K562 (cell line): ENCODE measurements around the gene AGPAT3. TPM values are rescaled to one million over a fixed set of nuclear protein-coding genes. Genes with fewer than 3 reads are reported as not detected.

Experiments used
- ATAC-seq: fragments of 200-7000 bp; cut with Tn5 transposase; 3 replicates; pipeline ENCODE4 v1.9.1; 2020; ENCODE audit warnings: moderate library complexity
- BruUV-seq: library from RNA; stranded (reverse); fragments of 400-500 nt; replicated peaks from 2 replicates; lab custom pipeline; 2021; lab: Mats Ljungman, UMichigan
- CTCF ChIA-PET: fragments of 300-600 bp; formaldehyde crosslinking; extraction: SDS; loops from one replicate; lab custom pipeline; 2021; ENCODE audit warnings: low intra/inter-chr PET ratio; lab: Yijun Ruan, JAX
- POLR2A ChIA-PET: fragments of 300-600, 350-650 bp; sonication (Branson Sonifier 250); formaldehyde crosslinking; extraction: SDS; loops from one replicate; lab custom pipeline; 2021; ENCODE audit warnings: antibody characterized with exemption, inconsistent platforms; lab: Yijun Ruan, JAX
- DNase-seq, 4 experiments: peaks; one replicate each; pipeline versions ENCODE4 v3.0.0 to v3.0.0-alpha.2; 2011 to 2018; ENCODE audit warnings: low spot score in 3 of 4, mixed read lengths in 3 of 4; ENCODE audit errors: extremely low read depth in 1 of 4
- FAIRE-seq: peaks from 2 replicates; lab custom pipeline; 2011; peaks lifted over from hg19 to GRCh38; lab: Jason Lieb, UNC
- H2AFZ ChIP-seq: 2 replicates; pipeline ENCODE4 v1.6.0; 2011; ENCODE audit warnings: low read depth, low read length, control low read depth, inconsistent platforms
- H3K27ac ChIP-seq: fragments of 200-600 bp; 3 replicates; pipeline ENCODE4 v1.8.0; 2011; ENCODE audit warnings: low read depth, mild to moderate bottlenecking, control low read depth, inconsistent platforms, low read length, moderate library complexity, mixed read lengths; ENCODE audit errors: extremely low read depth
- H3K27me3 ChIP-seq, 2 experiments: fragments of 300-600 bp in 1 of 2; 2 replicates in 1 of 2; 3 replicates in 1 of 2; pipeline versions ENCODE4 v1.6.0 to v1.8.0; 2011; ENCODE audit warnings: inconsistent platforms in 2 of 2, low read length in 2 of 2, mild to moderate bottlenecking in 1 of 2, mixed read lengths in 1 of 2, moderate library complexity in 1 of 2; ENCODE audit not compliant: control insufficient read depth in 2 of 2, insufficient read depth in 2 of 2
- H3K36me3 ChIP-seq: fragments of 300-600 bp; 3 replicates; pipeline ENCODE4 v1.8.0; 2011; ENCODE audit warnings: mild to moderate bottlenecking, low read length, inconsistent platforms; ENCODE audit not compliant: control insufficient read depth, insufficient read depth
- H3K4me1 ChIP-seq, 2 experiments: fragments of 200-600 bp in 1 of 2; replicated peaks in 1 of 2; 2 replicates in 1 of 2; 3 replicates in 1 of 2; pipeline versions ENCODE4 v1.5.1 to v1.8.0; 2011; ENCODE audit warnings: inconsistent platforms in 2 of 2, low read length in 2 of 2, mild to moderate bottlenecking in 1 of 2, mixed read lengths in 1 of 2, moderate library complexity in 1 of 2; ENCODE audit not compliant: control insufficient read depth in 2 of 2, insufficient read depth in 2 of 2
- H3K4me2 ChIP-seq: 2 replicates; pipeline ENCODE4 v1.6.1; 2011; ENCODE audit warnings: low read length, control low read depth, inconsistent platforms, mixed read lengths; ENCODE audit not compliant: insufficient read depth
- H3K4me3 ChIP-seq: fragments of 200-600 bp; sonication (generic), shearing (Covaris generic); 2 replicates; pipeline ENCODE4 v1.5.1; 2016; ENCODE audit warnings: control low read depth, inconsistent platforms
- H3K79me2 ChIP-seq: fragments of 200-600 bp; 3 replicates; pipeline ENCODE4 v1.8.0; 2011; ENCODE audit warnings: low read length, inconsistent platforms; ENCODE audit not compliant: control insufficient read depth, insufficient read depth
- H3K9ac ChIP-seq, 2 experiments: 2 replicates each; pipeline versions ENCODE4 v1.6.0 to v1.6.1; 2011; ENCODE audit warnings: low read depth in 2 of 2, low read length in 2 of 2, control low read depth in 1 of 2, inconsistent platforms in 1 of 2, mild to moderate bottlenecking in 1 of 2, mixed read lengths in 1 of 2; ENCODE audit not compliant: insufficient read depth in 1 of 2
- H3K9me1 ChIP-seq: one replicate; pipeline ENCODE4 v1.6.0; 2011; ENCODE audit warnings: inconsistent platforms, mild to moderate bottlenecking, low read length, moderate library complexity; ENCODE audit not compliant: control insufficient read depth, insufficient read depth
- H3K9me3 ChIP-seq: replicated peaks from 2 replicates; pipeline ENCODE4 v1.5.1; 2011; ENCODE audit warnings: low read depth, low read length, inconsistent platforms; ENCODE audit not compliant: control insufficient read depth, insufficient read depth
- H4K20me1 ChIP-seq: replicated peaks from 2 replicates; pipeline ENCODE4 v1.6.1; 2011; ENCODE audit warnings: low read length, inconsistent platforms, mixed read lengths; ENCODE audit not compliant: control insufficient read depth, insufficient read depth
- FOXK1 ChIP-seq: sonication (generic); formaldehyde crosslinking; IDR thresholded peaks from 2 replicates; pipeline ENCODE4 v1.8.0; 2022; ENCODE audit warnings: missing genetic modification reagents, mild to moderate bottlenecking, borderline replicate concordance
- POLR2G ChIP-seq: fragments of 200-400 bp; formaldehyde crosslinking; IDR thresholded peaks from 2 replicates; pipeline ENCODE4 v1.6.1; 2017; ENCODE audit warnings: low read depth, mild to moderate bottlenecking, antibody characterized with exemption, low read length, moderate library complexity
- whole genome bisulfite sequencing: fragments of 100-300 bp; shearing (Covaris generic); methylation state at CpG from one replicate; pipeline ENCODE4 v1.1.6; 2016; ENCODE audit warnings: low coverage, mixed read lengths; ENCODE audit not compliant: insufficient coverage; ENCODE audit errors: missing lambda C conversion rate; 5-methylcytosine and 5-hydroxymethylcytosine counted together
- in situ Hi-C: fragments of 300-500 bp; cut with MboI; formaldehyde crosslinking; loops from 4 replicates; pipeline ENCODE4 v1.15.0; 2018; ENCODE audit warnings: inconsistent platforms, mixed read lengths
- intact Hi-C: fragments of 100-400 bp; cut with micrococcal nuclease; formaldehyde crosslinking; loops from 2 replicates; pipeline ENCODE4 v1.14.2; 2022
- polyA plus RNA-seq, 8 experiments: library from polyadenylated mRNA; depleted of rRNA in 4 of 8; stranded (reverse) in 5 of 8; unstranded in 3 of 8; fragments of >200 nt; fragmentation: Nextera tagmentation in 2 of 8; fragmentation: Illumina TruSeq in 1 of 8; extraction: Ambion mirVana in 2 of 8; extraction: Trizol in 1 of 8; gene quantifications; 2 replicates each; pipeline versions ENCODE4 v1.2.1 to v1.2.3, GENCODE V29; 2011 to 2014; ENCODE audit warnings: inconsistent platforms in 1 of 8, missing spikeins in 1 of 8
- total RNA-seq, 7 experiments: library from RNA; depleted of rRNA in 6 of 7; stranded (reverse); fragments of >200 nt in 6 of 7; fragmentation: Illumina TruSeq in 2 of 7; extraction: Trizol in 2 of 7; gene quantifications; 2 replicates each; pipeline versions ENCODE4 v1.2.1 to v1.2.3, GENCODE V29; 2011 to 2021; ENCODE audit warnings: low replicate concordance in 1 of 7

AGPAT3 gene
- total and polyA plus RNA-seq, 9 of the 15 experiments (the other 6 are each of a cell fraction or from before 2014, with no cell fraction given), result 1.5 to 88.4 (median 35.7) TPM

DNA sequence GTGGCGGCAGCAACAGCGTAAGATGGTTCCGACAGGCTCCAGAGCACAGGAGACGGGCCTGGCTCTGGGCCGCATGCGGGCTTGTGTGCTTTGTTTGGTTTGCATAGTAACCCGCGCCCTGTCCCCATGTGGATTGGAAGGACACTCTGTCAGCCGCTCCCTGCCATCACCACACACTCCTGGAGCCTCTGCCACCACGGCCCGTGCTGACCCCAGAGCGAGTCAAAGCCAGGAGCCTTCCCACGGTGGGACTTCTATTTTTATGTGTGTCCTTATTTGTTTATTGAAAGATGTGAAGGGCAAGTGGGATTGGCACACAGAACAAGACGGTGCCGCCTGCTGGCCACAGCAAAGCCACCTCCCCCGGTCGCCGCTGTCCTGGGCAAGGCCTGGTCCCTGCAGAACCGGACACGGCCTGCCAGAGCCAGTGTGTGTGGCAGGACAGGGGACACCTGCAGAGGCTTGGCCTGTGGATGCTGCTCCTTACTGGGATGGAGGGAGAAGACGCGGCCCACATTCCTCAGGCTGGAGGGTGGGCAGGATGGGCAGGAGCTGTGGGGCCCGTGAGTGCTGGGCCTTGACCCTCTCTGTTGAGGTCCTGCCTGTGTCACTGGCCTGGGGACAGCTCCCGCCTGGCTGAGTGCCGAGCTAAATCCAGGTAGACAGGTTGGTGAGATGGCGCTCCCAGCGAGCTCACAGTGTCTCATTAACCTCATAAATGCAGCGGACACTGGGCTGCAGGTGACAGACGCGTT is 64.4 kb downstream of the AGPAT3 start:
- H3K27ac ChIP-seq, result no peak overlapping the region
- H3K4me3 ChIP-seq, result no peak overlapping the region
- POLR2A ChIA-PET, result no interaction called here
- peaks cover 4% of the 10 kb centered on the region; the same call in 1 of the 2 replicates for H4K20me1 ChIP-seq
- 95% methylated on average over 30 of the region's 30 CpGs for WGBS
- no peaks in the 10 kb centered on the region for H3K27me3 ChIP-seq
- H3K9ac ChIP-seq, result peak overlapping the region in 1 of 2 experiments; percentile 70; a peak in 2 of 4 replicates
- H3K9me3 ChIP-seq, result 0 out of 2 replicates have a peak, but pooled peaks cover 3% of the 10 kb centered on the region
- ATAC-seq (no peak), FAIRE-seq (no peak), DNase-seq (no peak)
- intact Hi-C loops, result no loop called here
- in situ Hi-C loops, result no loop called here
- BruUV-seq, result no TSS peak
- CTCF ChIA-PET, result no interaction called here
- H3K9me1 ChIP-seq, result no peaks in the 10 kb centered on the region
- H3K79me2 ChIP-seq, result peaks cover 46% of the 10 kb centered on the region
- H3K4me1 ChIP-seq, result peaks cover 6 to 55% of the 10 kb centered on the region in 2 experiments; a peak in 4 of 5 replicates
- H2AFZ ChIP-seq, result no peak overlapping the region
- TF ChIP-seq POLR2G, result peak; percentile 18; the same call in 1 of the 2 replicates
- TF ChIP-seq FOXK1 (CRISPR knock-in tag), result no peak
- H3K4me2 ChIP-seq, result no peak overlapping the region
- peaks cover 62% of the 10 kb centered on the region for H3K36me3 ChIP-seq
